ENCODE measurements around the gene RASAL1. TPM values are rescaled to one million over a fixed set of nuclear protein-coding genes. Genes with fewer than 3 reads are reported as not detected.

The RASAL1 gene
- polyA plus RNA-seq, 3 donors, result not detected

DNA sequence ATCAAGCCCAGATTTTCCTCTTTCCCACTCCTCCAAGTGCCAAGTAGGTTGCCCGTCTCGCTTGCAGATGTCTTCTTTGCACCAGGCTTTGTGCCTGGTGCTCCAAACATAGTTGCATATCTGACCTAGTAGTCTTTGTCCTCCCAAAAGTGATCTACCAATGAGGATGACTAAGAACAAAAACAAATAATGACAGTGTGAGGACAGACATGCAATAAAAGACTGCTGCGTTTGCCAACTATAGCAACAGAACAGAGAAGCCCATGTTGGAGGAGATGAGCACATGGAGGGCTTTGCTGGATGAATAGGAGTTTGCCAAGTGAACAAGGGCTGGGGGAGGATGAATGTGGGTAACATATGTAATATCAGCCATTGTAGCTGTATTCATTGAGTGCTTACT is 63.4 kb downstream of the RASAL1 start:
- peak overlapping the region in 2 of 7 donors; percentile 36 to 56 for H3K27ac Mint-ChIP-seq
- Histone ChIP-seq H3K4me3 (replicated peaks in 1 of 3; ENCODE audit: low read depth in 2 of 3, low read length in 3 of 3) (no peak overlapping the region), H3K4me1 (ENCODE audit: control insufficient read depth in 1 of 2, insufficient read depth in 2 of 2, low read length in 2 of 2) (no peaks in the 10 kb centered on the region), H4K20me1 (ENCODE audit: insufficient read depth, low read length) (no peaks in the 10 kb centered on the region), H3K4me2 (replicated peaks; ENCODE audit: extremely low read depth, low read length, poor library complexity, severe bottlenecking) (no peak overlapping the region), H3K27ac (ENCODE audit: low read depth in 1 of 2, low read length in 2 of 2) (no peak overlapping the region), H3K79me2 (ENCODE audit: insufficient read depth, low read length) (no peaks in the 10 kb centered on the region), H2AFZ (ENCODE audit: insufficient read depth, low read depth, low read length, poor library complexity, severe bottlenecking) (no peak overlapping the region), H3K27me3 (ENCODE audit: control insufficient read depth in 2 of 2, insufficient read depth in 2 of 2, low read length in 2 of 2) (peaks cover 0 to 8% of the 10 kb centered on the region in 2 donors), H3K9me3 (replicated peaks in 1 of 2; ENCODE audit: control insufficient read depth in 1 of 2, insufficient read depth in 1 of 2, low read length in 2 of 2) (no peaks in the 10 kb centered on the region), H3K9ac (ENCODE audit: insufficient read depth, low read length, poor library complexity, severe bottlenecking) (no peak overlapping the region), H3K36me3 (replicated peaks in 1 of 2; ENCODE audit: control insufficient read depth in 1 of 2, insufficient read depth in 2 of 2, low read length in 2 of 2) (no peaks in the 10 kb centered on the region)
- H3K9me3 Mint-ChIP-seq, result no peaks in the 10 kb centered on the region
- H3K4me3 Mint-ChIP-seq, result no peak overlapping the region
- intact Hi-C loops (cut with micrococcal nuclease), result no loop called here
- no peaks in the 10 kb centered on the region for H3K36me3 Mint-ChIP-seq
- TF ChIP-seq, protein P1, sequence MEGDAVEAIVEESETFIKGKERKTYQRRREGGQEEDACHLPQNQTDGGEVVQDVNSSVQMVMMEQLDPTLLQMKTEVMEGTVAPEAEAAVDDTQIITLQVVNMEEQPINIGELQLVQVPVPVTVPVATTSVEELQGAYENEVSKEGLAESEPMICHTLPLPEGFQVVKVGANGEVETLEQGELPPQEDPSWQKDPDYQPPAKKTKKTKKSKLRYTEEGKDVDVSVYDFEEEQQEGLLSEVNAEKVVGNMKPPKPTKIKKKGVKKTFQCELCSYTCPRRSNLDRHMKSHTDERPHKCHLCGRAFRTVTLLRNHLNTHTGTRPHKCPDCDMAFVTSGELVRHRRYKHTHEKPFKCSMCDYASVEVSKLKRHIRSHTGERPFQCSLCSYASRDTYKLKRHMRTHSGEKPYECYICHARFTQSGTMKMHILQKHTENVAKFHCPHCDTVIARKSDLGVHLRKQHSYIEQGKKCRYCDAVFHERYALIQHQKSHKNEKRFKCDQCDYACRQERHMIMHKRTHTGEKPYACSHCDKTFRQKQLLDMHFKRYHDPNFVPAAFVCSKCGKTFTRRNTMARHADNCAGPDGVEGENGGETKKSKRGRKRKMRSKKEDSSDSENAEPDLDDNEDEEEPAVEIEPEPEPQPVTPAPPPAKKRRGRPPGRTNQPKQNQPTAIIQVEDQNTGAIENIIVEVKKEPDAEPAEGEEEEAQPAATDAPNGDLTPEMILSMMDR (IDR thresholded peaks at IDR 0.05), result no peak
- 100% methylated on average over 3 of the region's 3 CpGs for WGBS (ENCODE audit: insufficient coverage)
- no peaks in the 10 kb centered on the region for H3K4me1 Mint-ChIP-seq
- DNase-seq, result no peak
- peaks cover 15 to 21% (median 19%) of the 10 kb centered on the region in 3 donors for H3K27me3 Mint-ChIP-seq (ENCODE audit: low read depth in 3 of 3)

DNA sequence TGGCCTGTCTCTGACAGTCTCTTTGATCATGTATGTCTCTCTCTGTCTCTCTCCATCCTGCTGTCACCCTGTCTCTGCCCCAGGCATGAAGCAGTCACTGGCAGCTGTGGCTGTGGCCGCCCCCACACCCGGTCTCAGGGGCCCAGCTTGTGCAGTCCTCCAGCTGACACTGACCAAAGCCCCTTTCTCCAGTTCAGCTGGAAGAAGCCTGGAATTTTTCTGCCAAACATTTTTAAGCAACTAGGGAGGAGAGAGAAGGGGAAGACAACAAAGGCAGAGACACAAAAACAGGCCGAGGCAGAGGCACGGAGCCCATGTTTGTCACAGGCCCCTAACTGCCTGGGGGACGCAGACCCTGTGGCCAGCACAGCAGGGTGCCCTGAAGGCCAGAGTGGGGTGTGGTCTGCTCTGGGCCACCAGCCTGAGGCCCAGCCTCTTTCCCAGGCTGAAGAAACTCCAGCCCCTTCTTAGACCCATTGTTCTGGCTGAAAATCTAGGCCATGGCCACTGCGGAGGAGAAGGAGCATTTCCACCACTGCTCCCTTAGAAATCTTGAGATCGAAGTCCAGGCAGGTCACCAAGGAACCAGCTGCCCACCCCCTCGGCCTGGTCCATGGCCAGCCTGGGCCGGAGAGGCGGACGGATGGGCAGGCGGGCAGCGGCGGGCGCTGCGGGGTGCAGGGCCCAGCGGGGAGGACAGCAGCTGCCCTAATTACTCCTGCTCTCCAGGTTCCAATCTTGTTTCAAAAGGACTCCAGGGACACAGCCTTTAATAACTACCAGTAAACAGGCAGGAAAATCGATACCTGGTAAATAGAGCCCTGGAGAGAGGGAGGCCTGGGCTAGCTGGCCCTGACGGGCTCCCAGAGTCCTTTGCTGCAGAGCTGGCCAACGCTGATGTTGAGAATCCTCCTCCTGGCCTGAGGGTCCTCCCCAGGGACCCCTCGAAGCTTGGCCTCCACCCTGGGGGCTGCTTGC is 64.1 kb downstream of the RASAL1 start:
- no peak for DNase-seq
- H3K79me2 ChIP-seq (ENCODE audit: insufficient read depth, low read length), result no peaks in the 10 kb centered on the region
- H3K9ac ChIP-seq (ENCODE audit: insufficient read depth, low read length, poor library complexity, severe bottlenecking), result no peak overlapping the region
- intact Hi-C loops (cut with micrococcal nuclease), result no loop called here
- H4K20me1 ChIP-seq (ENCODE audit: insufficient read depth, low read length), result no peaks in the 10 kb centered on the region
- Mint-ChIP-seq H3K4me1 (no peaks in the 10 kb centered on the region), H3K27ac (peak overlapping the region in 2 of 7 donors; percentile 56 to 76), H3K27me3 (ENCODE audit: low read depth in 3 of 3) (peaks cover 10 to 13% (median 12%) of the 10 kb centered on the region in 3 donors), H3K9me3 (no peaks in the 10 kb centered on the region), H3K36me3 (no peaks in the 10 kb centered on the region), H3K4me3 (no peak overlapping the region)
- no peaks in the 10 kb centered on the region for H3K36me3 ChIP-seq (replicated peaks in 1 of 2; ENCODE audit: control insufficient read depth in 1 of 2, insufficient read depth in 2 of 2, low read length in 2 of 2)
- TF ChIP-seq, protein P1 (IDR thresholded peaks at IDR 0.05), result no peak
- H3K27me3 ChIP-seq (ENCODE audit: control insufficient read depth in 2 of 2, insufficient read depth in 2 of 2, low read length in 2 of 2), result peaks cover 0 to 3% of the 10 kb centered on the region in 2 donors
- H3K9me3 ChIP-seq (replicated peaks in 1 of 2; ENCODE audit: control insufficient read depth in 1 of 2, insufficient read depth in 1 of 2, low read length in 2 of 2), result no peaks in the 10 kb centered on the region
- no peak overlapping the region for H3K27ac ChIP-seq (ENCODE audit: low read depth in 1 of 2, low read length in 2 of 2)
- no peaks in the 10 kb centered on the region for H3K4me1 ChIP-seq (ENCODE audit: control insufficient read depth in 1 of 2, insufficient read depth in 2 of 2, low read length in 2 of 2)
- 91% methylated on average over 19 of the region's 21 CpGs for WGBS (ENCODE audit: insufficient coverage)
- no peak overlapping the region for H2AFZ ChIP-seq (ENCODE audit: insufficient read depth, low read depth, low read length, poor library complexity, severe bottlenecking)
- no peak overlapping the region for H3K4me2 ChIP-seq (replicated peaks; ENCODE audit: extremely low read depth, low read length, poor library complexity, severe bottlenecking)
- no peak overlapping the region for H3K4me3 ChIP-seq (replicated peaks in 1 of 3; ENCODE audit: low read depth in 2 of 3, low read length in 3 of 3)
